Thyroid gland (tissue), 4 donors: ENCODE data around the gene BLOC1S5. TPM values are rescaled to one million over a fixed set of nuclear protein-coding genes. Genes with fewer than 3 reads are reported as not detected.

Experiments used
- DNase-seq, 2 donors: peaks; one replicate each; pipeline ENCODE4 v3.0.0-alpha.2; 2019
- H3K27ac ChIP-seq, 3 donors: fragments of 200-600 bp; sonication (generic); 1 replicate in 2 of 3; 2 replicates in 1 of 3; pipeline ENCODE4 v1.5.1; 2016 to 2019; ENCODE audit warnings: mild to moderate bottlenecking in 1 of 3, moderate library complexity in 1 of 3
- H3K27me3 ChIP-seq: fragments of 200-600 bp; sonication (generic); one replicate; pipeline ENCODE4 v1.5.1; 2019
- H3K36me3 ChIP-seq, 2 donors: fragments of 200-600 bp; sonication (generic); one replicate each; pipeline ENCODE4 v1.5.1; 2016 to 2019
- H3K4me1 ChIP-seq, 2 donors: fragments of 200-600 bp; sonication (generic); one replicate each; pipeline ENCODE4 v1.5.1; 2017 to 2019
- H3K4me3 ChIP-seq, 3 donors: fragments of 200-600 bp; sonication (generic); replicated peaks in 1 of 3; 1 replicate in 2 of 3; 2 replicates in 1 of 3; pipeline ENCODE4 v1.5.1; 2016; ENCODE audit warnings: mild to moderate bottlenecking in 1 of 3
- H3K9me3 ChIP-seq: fragments of 200-600 bp; sonication (generic); one replicate; pipeline ENCODE4 v1.5.1; 2017
- CTCF ChIP-seq, 6 experiments: fragments of 200-600 bp in 3 of 6; fragments of 450-650 bp in 3 of 6; sonication (generic) in 3 of 6; IDR thresholded peaks; one replicate each; pipeline ENCODE4 v1.5.1; 2016 to 2019; ENCODE audit warnings: antibody characterized with exemption in 6 of 6, mild to moderate bottlenecking in 2 of 6, inconsistent platforms in 1 of 6, moderate library complexity in 1 of 6
- POLR2A ChIP-seq, 2 donors: fragments of 450-650 bp; IDR thresholded peaks; one replicate each; pipeline ENCODE4 v1.6.1; 2017; ENCODE audit warnings: antibody characterized with exemption in 2 of 2, mild to moderate bottlenecking in 2 of 2, moderate library complexity in 1 of 2
- WGBS, 2 donors: methylation state at CpG; one replicate each; pipeline ENCODE4 v1.1.5; 2017; 5-methylcytosine and 5-hydroxymethylcytosine counted together
- intact Hi-C: fragments of 100-400 bp; cut with DNase I; formaldehyde crosslinking; loops from one replicate; pipeline ENCODE4 v1.15.1; 2023
- total RNA-seq, 4 donors: library from RNA; depleted of rRNA; stranded (reverse); fragments of >200 nt; gene quantifications; one replicate each; pipeline ENCODE4 v1.2.3, GENCODE V29; 2016

BLOC1S5 gene
- total RNA-seq, 4 donors from 2014 or later = 15.2 to 27.7 (median 19.9) TPM

DNA sequence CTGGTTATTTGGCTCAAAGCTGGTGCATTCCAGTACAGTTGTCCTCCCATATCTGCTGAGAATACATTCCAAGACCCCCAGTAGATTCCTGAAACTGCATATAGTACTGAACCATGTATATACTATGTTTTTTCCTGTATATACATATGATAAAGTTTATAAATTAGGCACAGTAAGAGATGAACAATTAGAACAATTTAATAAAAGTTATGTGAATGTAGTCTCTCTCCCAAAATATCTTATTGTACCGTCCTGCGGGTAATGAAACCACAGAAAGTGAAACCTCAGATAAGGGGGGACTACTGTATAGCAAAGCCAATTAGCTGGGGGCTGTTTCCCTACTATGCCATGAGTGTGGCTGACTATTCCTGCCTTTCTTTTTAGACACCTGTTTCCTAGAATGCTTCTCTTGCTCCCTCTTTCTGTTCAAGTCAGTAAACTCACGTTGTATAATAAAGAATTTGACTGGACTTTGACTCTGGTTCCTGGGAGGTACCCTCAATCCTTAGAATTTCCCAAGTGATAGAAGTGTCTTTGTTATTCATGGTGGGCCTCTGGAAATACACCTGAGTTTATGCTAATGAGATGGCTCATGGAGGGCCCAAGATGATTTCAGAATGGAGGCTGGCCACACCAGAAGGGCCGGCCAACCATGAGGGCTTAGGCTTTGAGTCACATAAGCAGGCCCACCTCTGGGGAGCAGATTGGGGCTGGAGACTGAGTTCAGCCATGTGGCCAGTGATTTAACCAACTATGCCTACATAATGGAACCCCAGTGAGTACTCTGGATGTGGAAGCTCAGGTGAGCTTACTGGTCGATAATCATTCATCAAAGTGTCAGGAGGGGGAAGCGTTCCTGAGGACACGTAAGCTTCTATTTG is 689 bp upstream of the BLOC1S5 start:
- peak in 1 of 2 donors; percentile 6 for DNase-seq
- H3K4me1 ChIP-seq = peaks cover 7 to 9% of the 10 kb centered on the region in 2 donors
- peak overlapping the region in 2 of 3 donors; percentile 69 for H3K4me3 ChIP-seq
- TF ChIP-seq POLR2A (IDR thresholded peaks at IDR 0.05) = no peak
- WGBS, 2 donors = 86% methylated on average over 7 of the region's 7 CpGs
- H3K27me3 ChIP-seq = no peaks in the 10 kb centered on the region
- intact Hi-C loops = loop anchor here (5.0 kb wide), 1 partner anchor 343 kb away; no protein-coding TSS in a partner anchor
- no peaks in the 10 kb centered on the region for H3K9me3 ChIP-seq
- no peaks in the 10 kb centered on the region for H3K36me3 ChIP-seq
- peak overlapping the region; percentile 48 to 81 (median 71) for H3K27ac ChIP-seq

- H3K9me3 ChIP-seq = no peaks in the 10 kb centered on the region
- TF ChIP-seq CTCF (IDR thresholded peaks at IDR 0.05) = no peak
- no peak for TF ChIP-seq POLR2A (IDR thresholded peaks at IDR 0.05)
- H3K27ac ChIP-seq = no peak overlapping the region
- intact Hi-C loops = loop anchor here (5.0 kb wide), 1 partner anchor 339 kb away; no protein-coding TSS in a partner anchor
- no peaks in the 10 kb centered on the region for H3K27me3 ChIP-seq
- peaks cover 7 to 9% of the 10 kb centered on the region in 2 donors for H3K4me1 ChIP-seq
- DNase-seq = no peak
- H3K4me3 ChIP-seq = no peak overlapping the region
- WGBS, 2 donors = 92 to 94% methylated on average over 4 of the region's 4 CpGs
- H3K36me3 ChIP-seq = no peaks in the 10 kb centered on the region
Measured at GRCh38 chr6:8061736-8062135, 2.5 kb downstream of the BLOC1S5 start.

- WGBS, 2 donors = 87 to 93% methylated on average over 3 of the region's 3 CpGs
- Histone ChIP-seq H3K4me3 (no peak overlapping the region), H3K9me3 (no peaks in the 10 kb centered on the region), H3K27me3 (no peaks in the 10 kb centered on the region), H3K4me1 (peaks cover 7 to 9% of the 10 kb centered on the region in 2 donors), H3K36me3 (no peaks in the 10 kb centered on the region), H3K27ac (no peak overlapping the region)
- no peak for TF ChIP-seq POLR2A (IDR thresholded peaks at IDR 0.05)
- TF ChIP-seq CTCF (IDR thresholded peaks at IDR 0.05) = no peak
- DNase-seq = no peak
- intact Hi-C loops = loop anchor here (5.0 kb wide), 1 partner anchor 338 kb away; no protein-coding TSS in a partner anchor
Measured at GRCh38 chr6:8060346-8060745, 3.8 kb downstream of the BLOC1S5 start.

DNA sequence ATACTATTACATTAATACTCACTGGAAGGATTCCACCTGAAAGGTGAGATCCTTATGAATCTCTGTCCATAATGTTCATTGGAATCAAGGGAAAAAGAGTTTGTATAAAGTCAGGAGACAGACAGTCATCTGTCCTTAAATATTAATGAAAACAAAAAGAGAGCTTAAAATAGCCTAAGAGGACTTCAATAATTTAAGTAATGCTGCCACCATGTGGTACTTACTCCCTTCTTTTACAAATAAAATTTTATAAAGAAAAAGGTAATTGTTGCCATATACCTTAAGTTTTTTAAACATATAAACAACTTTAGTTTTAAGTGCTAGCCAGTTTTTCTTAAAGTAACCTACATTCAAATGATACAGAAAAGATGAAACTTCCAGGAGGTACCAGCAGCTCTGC is 5.1 kb downstream of the BLOC1S5 start:
- Histone ChIP-seq H3K4me1 (peaks cover 0 to 4% of the 10 kb centered on the region in 2 donors), H3K27ac (no peak overlapping the region), H3K9me3 (no peaks in the 10 kb centered on the region), H3K36me3 (no peaks in the 10 kb centered on the region), H3K27me3 (no peaks in the 10 kb centered on the region), H3K4me3 (no peak overlapping the region)
- intact Hi-C loops = no loop called here
- no peak for DNase-seq
- TF ChIP-seq POLR2A (IDR thresholded peaks at IDR 0.05) = no peak
- TF ChIP-seq CTCF (IDR thresholded peaks at IDR 0.05) = peak in 3 of 6 experiments; percentile 39 to 51 (median 42)

DNA sequence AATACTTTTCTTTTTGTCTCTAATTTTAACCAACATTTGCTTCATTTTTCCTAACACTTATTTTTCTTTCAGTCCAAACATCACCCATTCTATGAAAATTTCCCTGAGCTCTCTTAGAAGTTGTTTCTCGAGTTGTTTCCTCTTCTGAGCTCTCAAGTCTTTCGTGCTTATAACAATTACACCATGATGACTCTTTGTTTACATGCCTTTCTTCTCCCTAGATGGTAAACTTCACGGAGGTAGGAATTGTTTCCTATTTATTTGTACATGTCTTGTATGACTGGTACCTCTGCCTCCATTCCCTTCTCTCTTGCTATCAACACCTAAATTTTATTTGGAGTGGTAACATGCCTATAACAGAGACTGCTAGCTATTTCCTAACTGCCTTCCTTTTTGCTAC is 6.4 kb downstream of the BLOC1S5 start:
- H3K9me3 ChIP-seq = no peaks in the 10 kb centered on the region
- H3K27ac ChIP-seq = no peak overlapping the region
- no peaks in the 10 kb centered on the region for H3K27me3 ChIP-seq
- DNase-seq = no peak
- H3K36me3 ChIP-seq = no peaks in the 10 kb centered on the region
- intact Hi-C loops = no loop called here
- 67 to 70% methylated on average over 3 of the region's 3 CpGs for WGBS, 2 donors
- H3K4me1 ChIP-seq = no peaks in the 10 kb centered on the region
- TF ChIP-seq CTCF (IDR thresholded peaks at IDR 0.05) (no peak), POLR2A (IDR thresholded peaks at IDR 0.05) (no peak)
- no peak overlapping the region for H3K4me3 ChIP-seq
